GM21526 (cell line): Measurements from ENCODE around the gene COG1.

ENCODE experiments used
- ATAC-seq: cut with Tn5 transposase; IDR thresholded peaks from one replicate; pipeline ENCODE4 v1.9.1; 2021; ENCODE audit warnings: moderate library complexity; ENCODE audit not compliant: unreplicated experiment, low FRiP score

Gene COG1

GRCh38 chr17:73196500-73196899 is 3.6 kb downstream of the COG1 start:
- no peak for ATAC-seq

- ATAC-seq = no peak
Observed at GRCh38 chr17:73197161-73197560, 4.3 kb downstream of the COG1 start.

GRCh38 chr17:73198201-73198929 is 5.5 kb downstream of the COG1 start:
- ATAC-seq = no peak

- ATAC-seq = no peak
Observed at GRCh38 chr17:73198930-73199260, 6.0 kb downstream of the COG1 start.

- ATAC-seq = no peak
Observed at GRCh38 chr17:73199751-73200317, 7.0 kb downstream of the COG1 start.

GRCh38 chr17:73200476-73200875 is 7.6 kb downstream of the COG1 start:
- no peak for ATAC-seq

GRCh38 chr17:73201215-73202069 is 8.6 kb downstream of the COG1 start:
- ATAC-seq = no peak

- ATAC-seq = no peak
Observed at GRCh38 chr17:73203135-73203787, 10.4 kb downstream of the COG1 start.

- ATAC-seq = no peak
Observed at GRCh38 chr17:73203788-73204479, 11.1 kb downstream of the COG1 start.

GRCh38 chr17:73205459-73205961 is 12.7 kb downstream of the COG1 start:
- no peak for ATAC-seq

- no peak for ATAC-seq
Observed at GRCh38 chr17:73208139-73208827, 15.4 kb downstream of the COG1 start.

- no peak for ATAC-seq
Observed at GRCh38 chr17:73209436-73209835, 16.6 kb downstream of the COG1 start.

GRCh38 chr17:73210002-73210678 is 17.3 kb downstream of the COG1 start:
- no peak for ATAC-seq

GRCh38 chr17:73211745-73212144 is 18.9 kb downstream of the COG1 start:
- ATAC-seq = no peak

- no peak for ATAC-seq
Observed at GRCh38 chr17:73214008-73214407, 21.2 kb downstream of the COG1 start.

- ATAC-seq = no peak
Observed at GRCh38 chr17:73214851-73215250, 22.0 kb downstream of the COG1 start.

GRCh38 chr17:73215447-73215846 is 22.6 kb downstream of the COG1 start:
- no peak for ATAC-seq

- no peak for ATAC-seq
Observed at GRCh38 chr17:73223626-73224230, 30.9 kb downstream of the COG1 start.

- no peak for ATAC-seq
Observed at GRCh38 chr17:73224237-73224636, 31.4 kb downstream of the COG1 start.
